GM19438 (cell line): Measurements from ENCODE around the gene NCOA3.

Source experiments
- ATAC-seq: cut with Tn5 transposase; IDR thresholded peaks from one replicate; pipeline ENCODE4 v1.9.1; 2021; ENCODE audit warnings: low read depth; ENCODE audit not compliant: unreplicated experiment

The NCOA3 gene

DNA sequence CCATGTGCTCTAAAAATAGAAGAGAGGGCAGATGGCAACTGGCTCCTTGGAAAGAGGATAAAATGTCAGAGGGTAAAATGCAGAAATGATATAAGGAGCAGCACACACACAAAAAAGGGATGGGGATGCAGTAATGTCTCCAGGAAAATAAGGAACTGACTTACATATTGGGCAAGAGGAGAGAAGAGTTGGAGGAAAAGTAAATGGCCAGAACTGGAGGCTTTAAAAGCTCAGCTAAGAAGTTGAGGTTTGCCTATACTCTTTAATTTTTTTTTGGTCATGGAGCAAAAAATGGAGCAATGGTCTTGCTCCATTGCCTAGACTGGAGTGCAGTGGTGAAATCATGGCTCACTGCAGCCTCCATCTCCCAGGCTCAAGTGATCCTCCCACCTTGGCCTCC is 189.9 kb downstream of the NCOA3 start:
- no peak for ATAC-seq

DNA sequence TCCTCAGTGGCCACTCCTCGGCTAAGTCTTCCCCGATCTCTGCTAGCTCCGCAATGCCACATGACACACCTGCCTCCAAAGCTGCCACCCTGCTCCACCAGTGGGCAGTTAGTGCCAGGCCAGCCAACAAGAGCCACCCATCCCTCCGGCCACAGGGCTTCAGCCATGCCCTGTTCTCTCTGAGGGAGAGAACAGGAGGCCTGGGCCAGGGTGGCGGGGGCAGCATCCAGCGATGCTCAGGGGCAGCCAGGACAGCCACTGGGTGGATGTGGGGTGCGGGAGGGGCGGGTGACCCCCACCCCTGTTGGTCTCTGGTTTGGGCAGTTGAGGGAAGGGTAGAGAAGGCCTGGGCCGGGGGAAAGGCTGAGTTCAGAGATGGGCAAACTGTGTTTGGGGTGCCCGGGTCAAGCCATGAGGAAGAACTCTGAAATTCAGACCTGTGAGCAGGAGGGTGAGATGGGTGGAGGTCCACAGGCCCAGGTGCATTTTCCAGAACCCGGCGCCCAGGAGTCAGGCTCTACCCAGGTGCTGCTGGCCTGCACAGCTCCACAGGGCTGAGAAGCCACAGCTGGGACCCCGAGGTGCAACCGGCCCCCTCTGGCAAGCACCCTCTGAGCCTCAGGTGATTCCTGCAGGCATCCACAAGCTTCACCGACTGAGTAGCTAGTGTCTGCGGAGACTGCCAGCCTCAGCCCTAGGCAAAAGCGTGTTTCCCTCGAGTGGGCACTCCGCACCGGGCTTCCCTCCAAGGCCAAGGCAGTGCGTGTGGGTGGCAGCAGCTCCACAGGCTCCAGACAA is 192.5 kb downstream of the NCOA3 start:
- no peak for ATAC-seq

DNA sequence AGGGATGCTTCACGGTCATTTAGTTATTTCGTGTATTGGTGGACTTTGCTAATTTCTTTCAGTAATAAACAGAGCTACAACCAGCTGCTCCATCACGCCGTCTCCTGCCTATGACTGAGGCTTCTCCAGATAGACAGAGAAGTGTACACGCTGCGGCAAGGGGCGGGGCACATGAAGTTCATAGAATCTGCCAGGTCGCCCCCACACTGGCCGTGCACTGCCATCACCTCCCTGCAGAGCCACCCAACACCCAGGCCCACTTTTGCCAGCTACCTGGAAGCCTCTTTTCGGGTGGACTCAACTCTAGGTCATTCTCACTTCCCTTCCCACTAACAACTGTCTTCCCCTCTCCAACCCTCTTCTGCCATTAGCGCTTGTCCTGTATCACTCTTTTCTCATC is 195.2 kb downstream of the NCOA3 start:
- no peak for ATAC-seq

DNA sequence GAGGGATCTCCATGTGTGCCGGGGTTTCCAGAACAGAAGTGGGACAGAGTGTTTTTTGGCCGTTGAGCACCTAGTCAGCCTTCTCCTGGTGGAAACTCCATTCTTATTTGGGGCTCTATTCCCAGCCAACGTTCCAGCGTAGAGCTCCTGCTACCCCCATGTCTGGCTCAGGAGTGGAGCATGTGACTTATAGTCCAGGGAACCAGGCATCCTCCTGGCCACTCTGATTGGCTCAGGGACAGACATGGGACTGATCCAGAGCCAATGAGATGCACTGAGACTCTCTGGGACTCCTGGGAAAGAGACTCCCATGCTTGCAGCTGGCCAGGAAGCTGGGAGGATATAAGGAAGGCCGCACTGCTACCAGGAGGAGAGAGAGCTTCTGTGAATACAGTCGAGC is 196.5 kb downstream of the NCOA3 start:
- ATAC-seq, result no peak

DNA sequence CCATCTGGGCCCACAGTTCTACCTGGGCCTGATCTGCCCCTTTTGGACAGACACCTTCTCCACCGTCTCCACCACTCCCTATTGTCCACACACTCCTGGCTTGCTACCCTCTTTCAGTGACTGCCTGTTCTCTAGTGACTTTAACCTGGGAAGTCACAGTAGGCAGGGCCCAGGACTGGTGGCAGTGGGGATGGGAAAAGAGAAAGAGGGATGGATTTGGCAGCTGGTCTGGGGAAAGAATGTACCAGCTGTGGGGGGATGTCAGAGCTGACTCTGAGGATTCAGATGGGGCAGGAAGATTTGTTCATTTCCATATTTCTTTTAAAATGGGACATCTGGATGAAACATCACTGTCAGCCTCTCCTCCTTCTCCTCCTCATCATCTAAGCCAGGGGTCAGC is 198.1 kb downstream of the NCOA3 start:
- no peak for ATAC-seq

DNA sequence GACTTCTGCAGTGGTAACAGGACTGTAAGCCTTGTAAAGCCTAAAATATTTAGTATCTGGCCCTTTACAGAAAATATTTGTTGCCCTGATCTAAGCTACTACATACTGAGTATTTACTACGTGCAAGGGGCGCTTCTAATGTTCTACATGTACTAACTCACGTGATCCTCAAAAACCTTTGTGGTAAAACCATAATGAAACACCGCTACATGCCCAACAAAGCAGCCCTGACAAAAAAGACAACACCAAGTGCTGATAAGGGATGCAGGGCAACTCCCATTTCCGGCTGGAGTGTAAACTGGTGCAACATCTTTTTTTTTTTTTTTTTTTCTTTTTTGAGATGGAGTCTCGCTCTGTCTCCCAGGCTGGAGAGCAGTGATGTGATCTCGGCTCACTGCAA is 198.6 kb downstream of the NCOA3 start:
- ATAC-seq, result no peak

DNA sequence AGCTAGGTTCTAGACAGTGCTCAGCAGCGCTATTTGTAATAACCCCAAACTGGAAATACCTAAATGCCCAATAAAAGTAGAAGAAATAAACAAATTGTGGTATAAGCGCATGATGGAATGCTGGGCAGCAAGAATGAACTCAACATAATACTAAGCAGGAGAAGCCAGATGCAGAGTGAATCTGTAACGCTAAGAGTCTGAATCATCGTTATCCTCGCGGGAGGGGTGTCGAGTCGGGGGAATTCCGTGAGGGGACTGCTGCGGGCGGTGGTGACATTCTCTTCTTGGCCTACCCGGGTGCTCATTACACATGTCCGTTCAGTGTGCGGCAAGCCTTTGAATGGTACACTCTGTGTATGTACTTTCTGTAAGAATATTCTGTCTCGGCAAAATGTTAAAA is 199.9 kb downstream of the NCOA3 start:
- no peak for ATAC-seq

DNA sequence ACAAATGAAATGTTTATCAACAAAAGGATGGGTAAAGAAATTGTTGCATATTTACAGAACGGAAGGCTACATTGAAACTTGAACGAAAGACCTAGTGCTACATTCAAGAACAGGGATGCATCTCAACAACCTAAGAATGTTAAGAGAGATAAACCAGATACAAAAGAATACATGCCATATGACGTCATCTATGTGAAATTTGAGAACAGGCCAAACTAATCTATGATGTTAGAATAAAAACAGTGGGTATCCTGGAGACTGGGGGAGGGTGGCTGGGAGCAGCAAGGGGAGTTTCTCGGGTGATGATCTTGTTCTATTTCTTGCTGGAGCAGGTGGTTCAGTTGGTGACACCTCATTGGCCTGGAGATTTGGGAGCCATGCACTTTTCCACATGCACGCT is 202.1 kb downstream of the NCOA3 start:
- no peak for ATAC-seq

DNA sequence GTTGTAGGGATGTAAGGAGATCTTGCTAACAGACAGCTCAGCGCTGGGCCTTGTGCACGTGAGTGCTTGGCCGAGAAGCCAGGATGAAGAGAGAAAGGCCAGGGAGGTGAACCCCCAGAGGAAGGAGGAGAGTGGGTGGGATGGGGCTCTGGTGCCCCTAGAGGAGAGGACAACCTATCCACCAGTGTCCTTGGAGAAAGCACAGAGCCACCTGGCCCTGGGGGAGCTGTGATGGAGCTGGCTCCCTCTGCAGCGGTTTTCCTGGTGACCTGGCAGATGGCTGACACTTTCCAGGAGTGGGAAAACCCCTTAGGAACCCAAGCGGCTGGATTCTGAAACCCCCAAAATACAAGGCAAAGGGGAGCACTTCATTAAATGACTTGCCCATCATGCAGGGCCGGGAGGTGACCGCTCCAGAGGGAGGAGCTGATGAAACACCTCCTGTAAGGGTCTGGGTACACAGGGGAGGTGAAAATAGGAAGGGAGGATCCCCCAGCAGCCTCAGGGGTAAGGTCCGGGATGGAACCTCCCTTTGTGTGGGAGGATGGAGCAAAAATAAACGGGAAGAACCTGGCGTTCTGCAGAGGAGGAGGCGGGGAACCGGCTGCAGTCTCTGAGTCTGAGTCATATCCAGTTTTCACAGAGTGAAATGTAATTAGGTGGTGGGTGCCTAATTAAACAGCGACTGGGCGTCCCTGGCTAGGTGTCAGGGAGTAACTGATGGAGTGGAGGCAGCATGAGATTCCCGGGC is 203.2 kb downstream of the NCOA3 start:
- no peak for ATAC-seq

DNA sequence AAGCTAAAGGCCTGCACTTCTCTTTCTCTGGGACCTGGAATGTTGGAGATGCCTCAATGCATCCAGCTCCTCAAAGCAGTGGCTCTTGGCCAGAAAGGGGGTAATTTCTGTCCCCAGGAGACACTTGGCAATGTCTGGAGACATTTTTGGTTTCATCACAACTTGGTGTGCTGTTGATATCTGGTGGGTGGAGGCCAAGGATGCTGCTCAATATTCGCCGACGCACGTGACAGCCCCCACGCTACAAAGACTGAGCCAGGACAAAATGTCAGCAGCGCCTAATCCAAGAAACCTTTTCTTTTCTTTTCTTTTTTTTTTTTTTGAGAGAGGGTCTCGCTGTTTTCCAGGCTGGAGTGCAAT is 203.8 kb downstream of the NCOA3 start:
- ATAC-seq, result no peak

DNA sequence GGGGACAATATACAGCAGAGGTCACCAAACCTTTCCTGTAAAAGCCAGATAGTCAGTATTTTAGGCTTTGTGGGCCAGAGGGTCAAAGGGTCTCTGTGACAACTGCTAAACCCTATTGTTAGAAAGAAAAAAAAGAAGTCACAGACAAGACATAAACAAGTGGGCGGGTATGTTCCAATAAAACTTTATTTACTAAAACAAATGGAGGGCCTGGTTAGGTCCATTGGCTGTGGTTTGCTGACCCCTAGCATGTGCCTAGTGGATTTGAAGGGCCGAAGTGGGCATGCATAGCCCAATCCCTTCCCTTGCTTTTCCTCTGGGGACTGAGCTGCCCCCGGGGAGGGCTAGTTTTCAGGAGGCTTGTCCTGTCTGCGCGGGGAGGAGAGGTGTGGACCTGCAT is 204.7 kb downstream of the NCOA3 start:
- ATAC-seq, result no peak
